SW 1271 (cell line): ENCODE results near the gene SLC16A10.
A peak's percentile ranks its signal among the peaks of the same experiment; 100 is the strongest.
"Not testable (repeated sequence)": the region's sequence is repeated elsewhere in the genome, so short reads cannot be mapped to it uniquely, and the experiment has no call there.

Experiments used
- DNase-seq, 2 experiments: peaks; one replicate each; lab custom pipeline; 2025; lab: John Stamatoyannopoulos, UW

SLC16A10 gene

DNA sequence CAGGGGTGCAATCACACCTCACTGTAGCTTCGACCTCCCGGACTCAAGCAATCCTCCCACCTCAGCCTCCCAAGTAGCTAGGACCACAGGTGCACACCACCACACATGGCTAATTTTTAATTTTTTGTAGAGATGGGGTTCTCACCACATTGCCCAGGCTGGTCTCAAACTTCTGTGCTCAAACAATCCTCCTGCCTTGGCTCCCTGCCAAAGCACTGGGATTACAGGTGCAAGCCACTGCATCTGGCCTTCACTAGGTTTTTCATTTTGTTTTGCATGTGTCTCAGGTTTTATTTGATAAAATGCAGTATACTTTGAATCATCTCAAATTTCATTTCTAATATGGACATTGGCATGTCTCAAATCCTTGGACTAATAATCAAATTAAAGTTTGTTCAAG lies 98.7 kb downstream of the SLC16A10 start:
- no peak for DNase-seq

- no peak for DNase-seq
Measured at GRCh38 chr6:111187874-111188273, 100.6 kb downstream of the SLC16A10 start.

DNA sequence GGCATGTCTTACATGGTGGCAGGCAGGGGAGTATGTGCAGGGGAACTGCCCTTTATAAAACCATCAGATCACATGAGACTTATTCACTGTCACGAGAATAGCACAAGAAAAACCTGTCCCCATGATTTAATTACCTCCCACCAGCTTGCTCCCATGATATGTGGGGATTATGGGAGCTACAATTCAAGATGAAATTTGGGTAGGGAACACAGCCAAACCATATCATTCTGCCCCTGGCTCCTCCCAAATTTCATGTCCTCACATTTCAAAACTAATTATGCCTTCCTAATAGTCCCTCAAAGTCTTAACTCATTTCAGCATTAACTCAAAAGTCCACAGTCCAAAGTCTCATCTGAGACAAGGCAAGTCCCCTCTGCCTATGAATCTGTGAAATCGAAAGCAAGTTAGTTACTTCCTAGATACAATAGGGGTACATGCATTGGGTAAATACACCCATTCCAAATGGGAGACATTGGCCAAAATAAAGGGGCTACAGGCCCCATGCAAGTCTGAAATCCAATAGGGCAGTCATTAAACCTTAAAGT lies 102.4 kb downstream of the SLC16A10 start:
- DNase-seq, result not testable (repeated sequence)

DNA sequence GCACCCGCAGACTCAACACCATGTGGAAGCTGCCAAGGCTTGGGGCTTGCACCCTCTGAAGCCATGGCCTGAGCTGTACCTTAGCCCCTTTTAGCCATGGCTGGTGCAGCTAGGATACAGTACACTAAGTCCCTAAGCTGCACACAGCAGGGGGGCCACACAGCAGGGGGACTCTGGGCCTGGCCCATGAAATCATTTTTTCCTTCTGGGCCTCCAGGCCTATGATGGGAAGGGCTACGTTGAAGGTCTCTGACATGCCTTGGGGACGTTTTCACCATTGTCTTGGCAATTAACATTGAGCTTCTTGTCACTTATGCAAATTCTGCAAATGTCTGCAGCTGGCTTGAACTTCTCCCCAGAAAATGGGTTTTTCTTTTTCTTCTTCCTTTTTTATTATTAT lies 103.3 kb downstream of the SLC16A10 start:
- DNase-seq, result no peak

GRCh38 chr6:111191136-111191535 lies 103.8 kb downstream of the SLC16A10 start:
- not testable (repeated sequence) for DNase-seq

GRCh38 chr6:111192911-111193555 lies 105.7 kb downstream of the SLC16A10 start:
- DNase-seq, result no peak

DNA sequence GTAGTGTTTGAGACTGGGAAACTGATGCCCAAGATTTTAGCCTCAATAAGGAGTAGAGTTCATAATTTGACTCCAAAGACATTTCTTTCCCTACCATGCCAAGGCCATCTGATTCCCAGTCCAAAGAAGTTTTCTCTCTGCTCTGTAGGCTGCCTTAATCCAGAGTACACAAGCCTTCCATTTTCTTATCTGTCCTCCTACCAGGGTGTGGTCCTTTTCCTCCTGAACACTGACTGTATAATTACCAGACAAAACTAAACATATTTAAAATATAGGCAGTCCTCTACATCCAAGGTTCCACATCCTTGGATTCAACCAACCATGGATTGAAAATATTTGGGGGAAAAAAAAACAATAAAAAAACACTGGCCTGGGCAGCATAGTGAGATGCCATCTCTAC lies 108.4 kb downstream of the SLC16A10 start:
- DNase-seq, result no peak

DNA sequence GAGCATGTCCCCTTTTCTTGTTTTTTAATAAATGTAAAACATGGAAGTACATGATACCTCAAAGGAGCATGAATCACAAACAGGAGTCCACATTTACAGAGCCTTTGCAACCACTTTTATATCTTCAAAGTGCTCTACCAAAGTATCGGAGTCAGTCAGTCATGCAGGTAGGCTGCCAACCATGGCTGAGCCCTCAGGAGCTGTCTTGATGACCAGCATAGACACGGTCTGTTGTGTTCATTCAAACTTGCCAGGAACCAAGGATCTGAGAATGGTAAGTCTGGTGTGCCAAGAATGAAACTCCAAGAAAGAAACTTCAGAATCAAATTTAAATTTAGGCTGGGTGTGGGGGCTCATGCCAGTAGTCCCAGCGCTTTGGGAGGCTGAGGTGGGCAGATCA lies 111.5 kb downstream of the SLC16A10 start:
- no peak for DNase-seq

GRCh38 chr6:111199935-111200334 lies 112.6 kb downstream of the SLC16A10 start:
- DNase-seq, result no peak

DNA sequence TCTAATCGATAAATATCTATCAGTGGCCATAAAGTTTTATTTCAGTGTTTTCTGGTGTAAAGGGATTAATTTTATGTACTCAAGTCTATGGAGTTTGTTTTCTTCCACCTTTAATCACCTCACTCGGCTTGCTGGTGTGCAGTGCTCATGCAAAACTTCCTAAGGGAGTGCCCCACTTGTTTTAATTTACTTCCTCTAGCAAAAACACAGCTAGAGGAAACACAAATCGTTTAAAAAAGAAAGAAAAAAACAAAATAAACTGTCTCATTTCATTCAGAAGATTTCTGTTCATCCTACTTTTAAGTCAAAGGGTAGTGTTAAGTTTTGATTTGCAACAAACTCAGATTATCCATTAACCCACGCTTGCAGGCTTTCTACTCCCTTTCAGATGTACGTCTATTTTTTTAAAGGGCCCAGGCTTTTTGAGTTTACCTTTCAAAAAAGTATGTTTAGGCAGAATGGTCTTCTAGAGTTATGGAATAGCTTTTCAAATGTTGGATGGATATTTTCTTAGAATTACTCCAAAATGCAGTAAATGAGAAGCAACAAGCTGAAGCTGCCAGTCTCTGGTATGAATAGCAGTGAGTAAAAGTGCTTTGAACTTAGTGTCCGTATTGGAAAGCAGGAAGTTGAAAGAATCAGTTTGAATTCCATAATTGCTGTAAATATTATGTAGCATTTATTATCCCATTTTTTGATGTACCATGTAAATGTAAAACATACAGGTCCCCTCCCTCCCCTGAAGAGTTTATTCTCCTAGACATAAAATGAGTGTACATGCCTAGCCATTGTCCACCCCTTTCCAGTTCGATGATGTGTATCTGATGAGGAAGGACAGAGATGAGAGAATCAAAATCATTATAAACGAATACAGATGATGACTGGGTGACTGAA lies 113.3 kb downstream of the SLC16A10 start:
- DNase-seq, result no peak

DNA sequence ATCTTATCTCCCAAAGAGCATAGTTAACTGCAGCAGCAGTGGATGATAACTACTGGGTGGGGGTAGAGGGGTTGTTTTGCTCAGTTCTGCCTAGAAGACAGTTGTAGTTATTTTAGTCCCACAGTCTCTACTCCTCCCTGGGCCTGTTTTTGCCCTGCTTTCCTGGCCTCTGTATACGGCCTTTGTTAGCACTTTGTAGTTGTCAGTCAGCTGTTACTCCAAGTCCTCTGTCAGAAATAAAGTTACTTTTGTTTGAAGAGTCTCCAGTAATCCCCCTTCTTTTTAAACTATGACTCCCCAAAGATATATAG lies 113.9 kb downstream of the SLC16A10 start:
- DNase-seq, result no peak

DNA sequence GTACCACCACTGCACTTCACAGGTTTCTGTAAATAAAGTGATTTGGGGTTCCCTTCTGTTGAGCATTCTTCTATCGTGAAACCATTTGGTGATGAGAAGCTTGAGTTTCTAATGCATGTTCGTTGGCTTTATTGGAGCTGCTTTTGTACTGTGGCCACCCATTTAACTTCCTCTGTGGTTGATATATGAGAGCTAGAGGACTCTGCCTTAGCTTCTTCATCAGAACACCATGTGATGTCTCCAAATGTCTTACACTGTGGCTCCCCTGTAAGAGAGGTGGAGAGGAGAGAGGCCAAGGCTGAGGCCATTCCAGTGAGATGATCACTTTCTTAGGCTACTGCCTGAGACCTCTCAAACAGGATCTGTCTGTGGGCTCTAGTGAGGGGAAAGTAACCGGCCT lies 114.5 kb downstream of the SLC16A10 start:
- no peak for DNase-seq

- not testable (repeated sequence) for DNase-seq
Measured at GRCh38 chr6:111203539-111203938, 116.2 kb downstream of the SLC16A10 start.

GRCh38 chr6:111204305-111204704 lies 117.0 kb downstream of the SLC16A10 start:
- no peak for DNase-seq

- no peak for DNase-seq
Measured at GRCh38 chr6:111204881-111205280, 117.6 kb downstream of the SLC16A10 start.

- DNase-seq, result no peak
Measured at GRCh38 chr6:111205502-111205901, 118.2 kb downstream of the SLC16A10 start.

GRCh38 chr6:111207141-111207858 lies 120.0 kb downstream of the SLC16A10 start:
- no peak for DNase-seq

- DNase-seq, result no peak
Measured at GRCh38 chr6:111208933-111209332, 121.6 kb downstream of the SLC16A10 start.

DNA sequence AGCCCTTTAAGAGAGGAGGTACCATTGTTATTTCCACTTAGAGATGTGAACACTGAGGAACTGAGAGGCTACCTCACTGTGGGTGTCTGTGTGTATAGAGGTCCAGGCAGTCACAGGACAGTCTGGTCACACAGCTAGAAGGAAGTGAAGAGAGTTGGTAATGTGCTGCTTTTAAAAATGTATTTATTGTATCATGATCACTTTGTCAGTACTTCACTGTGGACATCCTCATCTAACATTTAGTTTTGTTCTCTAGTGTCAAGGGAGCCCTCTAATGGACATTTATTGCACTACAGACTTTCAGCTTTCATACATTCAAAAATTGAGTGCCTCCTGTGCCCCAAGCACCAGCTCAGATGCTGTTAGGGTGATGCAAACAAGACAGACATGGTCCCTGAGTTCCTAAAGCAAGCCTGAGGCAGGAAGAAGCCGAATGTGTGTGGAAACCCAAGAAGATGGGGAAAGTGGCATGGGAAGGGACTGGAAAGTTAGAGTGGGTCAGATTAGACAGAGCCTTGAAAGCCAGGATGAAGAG lies 123.0 kb downstream of the SLC16A10 start:
- peak in 1 of 2 experiments; percentile 61 for DNase-seq

GRCh38 chr6:111211411-111212030 lies 124.2 kb downstream of the SLC16A10 start:
- DNase-seq, result no peak

GRCh38 chr6:111212625-111213024 lies 125.3 kb downstream of the SLC16A10 start:
- no peak for DNase-seq

DNA sequence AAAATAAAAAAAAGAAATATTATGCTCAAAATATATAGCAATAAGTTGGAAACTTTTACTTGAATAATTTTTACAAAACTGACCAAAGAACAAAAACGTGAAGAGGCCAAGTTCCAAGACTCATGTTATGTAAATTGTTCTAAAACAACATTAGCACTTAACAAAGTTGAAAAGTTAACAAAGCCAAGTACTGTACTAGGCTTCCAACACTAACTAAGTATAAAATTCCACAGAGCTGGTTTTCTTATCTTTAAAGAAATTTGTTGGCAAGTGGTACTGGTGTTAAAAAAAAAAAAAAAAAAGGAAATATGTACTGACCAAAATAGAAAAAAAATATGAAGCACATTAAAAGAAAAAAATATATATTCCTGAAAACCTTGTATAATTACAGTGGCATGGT lies 127.8 kb downstream of the SLC16A10 start:
- no peak for DNase-seq
